Measurements from ENCODE around the gene MSMB.
"Not testable (repeated sequence)": the region's sequence is repeated elsewhere in the genome, so short reads cannot be mapped to it uniquely, and the experiment has no call there.

MSMB gene

GRCh38 chr10:46014683-46015405, 31.2 kb downstream of the MSMB start:
- in situ Hi-C loops (cut with MboI; ENCODE audit: low sequenced_read_pairs), result no loop called here

GRCh38 chr10:46014206-46014605, 31.9 kb downstream of the MSMB start:
- in situ Hi-C loops (cut with MboI; ENCODE audit: low sequenced_read_pairs), result no loop called here

GRCh38 chr10:46012746-46013145, 33.3 kb downstream of the MSMB start:
- in situ Hi-C loops (cut with MboI; ENCODE audit: low sequenced_read_pairs), result no loop called here

- in situ Hi-C loops (cut with MboI; ENCODE audit: low sequenced_read_pairs), result no loop called here
These were observed 39.9 kb downstream of the MSMB start for GRCh38 chr10:46006219-46006618.

GRCh38 chr10:46005383-46005782, 40.7 kb downstream of the MSMB start:
- in situ Hi-C loops (cut with MboI; ENCODE audit: low sequenced_read_pairs), result no loop called here

- in situ Hi-C loops (cut with MboI; ENCODE audit: low sequenced_read_pairs), result no loop called here
These were observed 41.1 kb downstream of the MSMB start for GRCh38 chr10:46004963-46005362.

GRCh38 chr10:46002916-46003693, 43.0 kb downstream of the MSMB start:
- in situ Hi-C loops (cut with MboI; ENCODE audit: low sequenced_read_pairs), result no loop called here

- in situ Hi-C loops (cut with MboI; ENCODE audit: low sequenced_read_pairs), result not testable (repeated sequence)
These were observed 43.8 kb downstream of the MSMB start for GRCh38 chr10:46002189-46002687.

GRCh38 chr10:46001187-46001756, 44.8 kb downstream of the MSMB start:
- in situ Hi-C loops (cut with MboI; ENCODE audit: low sequenced_read_pairs), result no loop called here

- in situ Hi-C loops (cut with MboI; ENCODE audit: low sequenced_read_pairs), result no loop called here
These were observed 45.5 kb downstream of the MSMB start for GRCh38 chr10:46000538-46000937.

GRCh38 chr10:45999955-46000354, 46.1 kb downstream of the MSMB start:
- in situ Hi-C loops (cut with MboI; ENCODE audit: low sequenced_read_pairs), result not testable (repeated sequence)

GRCh38 chr10:45997994-45998763, 47.9 kb downstream of the MSMB start:
- in situ Hi-C loops (cut with MboI; ENCODE audit: low sequenced_read_pairs), result no loop called here

- in situ Hi-C loops (cut with MboI; ENCODE audit: low sequenced_read_pairs), result no loop called here
These were observed 48.5 kb downstream of the MSMB start for GRCh38 chr10:45997557-45997956.

GRCh38 chr10:45985590-45985989, 60.5 kb downstream of the MSMB start:
- in situ Hi-C loops (cut with MboI; ENCODE audit: low sequenced_read_pairs), result not testable (repeated sequence)

- in situ Hi-C loops (cut with MboI; ENCODE audit: low sequenced_read_pairs), result not testable (repeated sequence)
These were observed 61.6 kb downstream of the MSMB start for GRCh38 chr10:45984473-45984872.

GRCh38 chr10:45983538-45984186, 62.4 kb downstream of the MSMB start:
- in situ Hi-C loops (cut with MboI; ENCODE audit: low sequenced_read_pairs), result not testable (repeated sequence)
